Fibroblast of villous mesenchyme (primary cell): Measurements from ENCODE around the gene COTL1. TPM values are rescaled to one million over a fixed set of nuclear protein-coding genes. Genes with fewer than 3 reads are reported as not detected.

Source experiments
- DNase-seq: peaks from one replicate; pipeline ENCODE4 v3.0.0-alpha.2; 2010; ENCODE audit warnings: low read depth
- H3K4me3 ChIP-seq: 2 replicates; pipeline ENCODE4 v1.5.1; 2011; ENCODE audit warnings: low read depth, mild to moderate bottlenecking, low read length
- CTCF ChIP-seq: IDR thresholded peaks from 2 replicates; pipeline ENCODE4 v1.5.1; 2012; ENCODE audit warnings: low read depth, mild to moderate bottlenecking, low read length; ENCODE audit not compliant: insufficient read depth
- total RNA-seq: library from RNA; depleted of rRNA; stranded (reverse); fragments of >200 nt; gene quantifications from 2 replicates; pipeline ENCODE4 v1.2.3, GENCODE V29; 2012

Gene COTL1
- total RNA-seq, 1 donor = 265 TPM

- H3K4me3 ChIP-seq = no peak overlapping the region
- TF ChIP-seq CTCF = no peak
- DNase-seq = no peak
These were observed 40.7 kb downstream of the COTL1 start for GRCh38 chr16:84577034-84577803.

GRCh38 chr16:84575914-84576313 lies 42.0 kb downstream of the COTL1 start:
- TF ChIP-seq CTCF = no peak
- no peak for DNase-seq
- H3K4me3 ChIP-seq = no peak overlapping the region

- TF ChIP-seq CTCF = no peak
- no peak overlapping the region for H3K4me3 ChIP-seq
- no peak for DNase-seq
These were observed 43.7 kb downstream of the COTL1 start for GRCh38 chr16:84574191-84574590.

GRCh38 chr16:84572096-84572495 lies 45.8 kb downstream of the COTL1 start:
- DNase-seq = no peak
- no peak overlapping the region for H3K4me3 ChIP-seq
- no peak for TF ChIP-seq CTCF

GRCh38 chr16:84571506-84571905 lies 46.4 kb downstream of the COTL1 start:
- no peak for TF ChIP-seq CTCF

GRCh38 chr16:84570739-84571403 lies 47.0 kb downstream of the COTL1 start:
- DNase-seq = no peak
- no peak for TF ChIP-seq CTCF
- H3K4me3 ChIP-seq = no peak overlapping the region

More at GRCh38 chr16:84571506-84571905, 46.4 kb downstream of the COTL1 start:
- no peak overlapping the region for H3K4me3 ChIP-seq
- DNase-seq = no peak
